Measurements from ENCODE around the gene SSBP2. TPM values are rescaled to one million over a fixed set of nuclear protein-coding genes. Genes with fewer than 3 reads are reported as not detected.

The SSBP2 gene
- total RNA-seq, 2 experiments from 2014 or later = 11.7 to 12.9 TPM

DNA sequence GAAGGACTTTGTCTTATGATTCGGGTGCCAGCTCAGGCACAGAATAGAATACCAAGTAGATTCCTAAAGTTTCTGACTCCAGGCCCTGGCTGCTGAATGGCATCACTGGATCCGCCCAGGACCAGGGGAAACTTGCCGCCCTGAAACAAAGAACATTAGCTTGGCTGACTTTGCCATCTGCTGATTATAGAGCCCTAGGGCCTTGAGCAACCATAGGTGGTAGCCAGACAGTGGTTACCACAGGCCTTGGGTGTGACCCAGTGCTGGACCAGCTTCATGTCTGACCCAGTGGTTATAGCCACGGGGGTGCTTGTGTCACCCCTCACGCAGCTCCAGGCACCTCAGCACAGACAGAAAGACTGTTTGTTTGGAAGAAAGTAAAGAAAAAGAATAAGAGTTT, 62.7 kb downstream of the SSBP2 start:
- H3K27me3 Mint-ChIP-seq = no peaks in the 10 kb centered on the region
- POLR2A ChIA-PET = no interaction called here
- H3K9me3 Mint-ChIP-seq = peaks cover 33% of the 10 kb centered on the region
- CTCF ChIA-PET = no interaction called here
- H3K36me3 Mint-ChIP-seq (ENCODE audit: low read depth) = peaks cover 41% of the 10 kb centered on the region
- ATAC-seq (no peak), DNase-seq (no peak)
- H3K27ac Mint-ChIP-seq = no peak overlapping the region
- H3K4me1 Mint-ChIP-seq (ENCODE audit: low read depth) = peaks cover 9% of the 10 kb centered on the region
- H3K4me3 Mint-ChIP-seq = no peak overlapping the region
- intact Hi-C loops (cut with micrococcal nuclease) = no loop called here
- TF ChIP-seq, protein P1, sequence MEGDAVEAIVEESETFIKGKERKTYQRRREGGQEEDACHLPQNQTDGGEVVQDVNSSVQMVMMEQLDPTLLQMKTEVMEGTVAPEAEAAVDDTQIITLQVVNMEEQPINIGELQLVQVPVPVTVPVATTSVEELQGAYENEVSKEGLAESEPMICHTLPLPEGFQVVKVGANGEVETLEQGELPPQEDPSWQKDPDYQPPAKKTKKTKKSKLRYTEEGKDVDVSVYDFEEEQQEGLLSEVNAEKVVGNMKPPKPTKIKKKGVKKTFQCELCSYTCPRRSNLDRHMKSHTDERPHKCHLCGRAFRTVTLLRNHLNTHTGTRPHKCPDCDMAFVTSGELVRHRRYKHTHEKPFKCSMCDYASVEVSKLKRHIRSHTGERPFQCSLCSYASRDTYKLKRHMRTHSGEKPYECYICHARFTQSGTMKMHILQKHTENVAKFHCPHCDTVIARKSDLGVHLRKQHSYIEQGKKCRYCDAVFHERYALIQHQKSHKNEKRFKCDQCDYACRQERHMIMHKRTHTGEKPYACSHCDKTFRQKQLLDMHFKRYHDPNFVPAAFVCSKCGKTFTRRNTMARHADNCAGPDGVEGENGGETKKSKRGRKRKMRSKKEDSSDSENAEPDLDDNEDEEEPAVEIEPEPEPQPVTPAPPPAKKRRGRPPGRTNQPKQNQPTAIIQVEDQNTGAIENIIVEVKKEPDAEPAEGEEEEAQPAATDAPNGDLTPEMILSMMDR (IDR thresholded peaks at IDR 0.05) = no peak

DNA sequence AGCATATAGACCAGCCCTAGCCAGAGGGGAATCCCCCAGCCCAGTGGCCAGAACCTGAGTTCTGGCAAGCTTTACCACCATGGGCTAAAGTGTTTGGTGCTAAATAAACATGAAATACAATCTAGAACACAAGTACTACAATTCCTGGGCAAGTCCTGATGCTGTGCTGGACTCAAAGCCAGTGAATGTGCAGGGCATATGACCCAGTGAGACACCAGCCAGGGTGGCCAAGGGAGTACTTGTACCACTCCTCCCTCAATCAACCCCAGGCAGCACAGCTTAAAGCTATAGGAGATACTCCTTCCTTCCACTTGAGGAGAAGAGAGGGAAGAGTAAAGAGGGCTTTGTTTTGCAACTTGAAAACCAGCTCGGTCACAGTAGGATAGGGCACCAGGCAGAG, 63.6 kb downstream of the SSBP2 start:
- ATAC-seq (no peak), DNase-seq (no peak)
- peaks cover 28% of the 10 kb centered on the region for H3K9me3 Mint-ChIP-seq
- H3K27me3 Mint-ChIP-seq = no peaks in the 10 kb centered on the region
- no peak overlapping the region for H3K27ac Mint-ChIP-seq
- no peak overlapping the region for H3K4me3 Mint-ChIP-seq
- peaks cover 9% of the 10 kb centered on the region for H3K4me1 Mint-ChIP-seq (ENCODE audit: low read depth)
- TF ChIP-seq, protein P1 (IDR thresholded peaks at IDR 0.05) = no peak
- CTCF ChIA-PET = no interaction called here
- POLR2A ChIA-PET = no interaction called here
- intact Hi-C loops (cut with micrococcal nuclease) = no loop called here
- H3K36me3 Mint-ChIP-seq (ENCODE audit: low read depth) = peaks cover 37% of the 10 kb centered on the region

DNA sequence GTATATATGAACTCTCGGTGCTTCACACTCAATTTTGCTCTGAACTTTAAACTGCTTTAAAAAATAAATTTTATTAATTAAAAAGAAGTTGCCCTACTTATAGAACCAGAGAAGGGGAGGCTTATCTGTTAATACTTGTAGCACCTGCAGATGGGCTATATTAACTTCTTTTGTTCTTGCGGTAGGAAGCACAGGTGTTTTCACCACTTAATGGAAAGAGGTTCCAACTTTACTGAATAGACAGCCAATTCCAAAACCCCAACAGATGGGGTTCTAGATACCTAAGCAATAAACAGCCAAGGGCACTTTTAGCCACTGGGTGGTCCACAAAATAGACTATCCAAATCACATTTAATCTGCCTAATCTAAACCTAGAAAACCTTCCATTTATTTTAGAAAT, 65.4 kb downstream of the SSBP2 start:
- intact Hi-C loops (cut with micrococcal nuclease) = no loop called here

DNA sequence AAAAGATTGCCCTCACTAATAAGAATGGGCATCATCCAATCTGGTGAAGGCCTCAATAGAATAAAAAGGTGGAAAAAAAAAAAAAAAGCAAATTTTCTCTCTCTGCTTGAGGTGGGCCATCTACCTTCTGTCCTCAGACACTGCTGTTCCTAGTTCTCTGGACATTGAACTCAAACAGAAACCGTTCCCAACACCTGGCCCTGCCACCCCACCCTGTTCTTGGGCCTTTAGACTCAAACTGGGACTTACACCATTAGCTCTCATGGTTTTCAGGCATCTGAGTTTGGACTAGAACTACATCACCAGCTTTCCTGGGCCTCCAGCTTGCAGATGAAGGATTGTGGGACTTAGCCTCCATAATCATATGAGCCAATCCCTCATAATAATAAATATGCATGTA, 71.0 kb downstream of the SSBP2 start:
- no peaks in the 10 kb centered on the region for H3K27me3 Mint-ChIP-seq
- H3K4me1 Mint-ChIP-seq (ENCODE audit: low read depth) = peaks cover 5% of the 10 kb centered on the region
- TF ChIP-seq, protein P1 (IDR thresholded peaks at IDR 0.05) = no peak
- H3K36me3 Mint-ChIP-seq (ENCODE audit: low read depth) = peaks cover 13% of the 10 kb centered on the region
- no peak overlapping the region for H3K27ac Mint-ChIP-seq
- intact Hi-C loops (cut with micrococcal nuclease) = no loop called here
- POLR2A ChIA-PET = no interaction called here
- H3K9me3 Mint-ChIP-seq = peaks cover 9% of the 10 kb centered on the region
- no peak overlapping the region for H3K4me3 Mint-ChIP-seq
- no peak for DNase-seq
- ATAC-seq = no peak
- CTCF ChIA-PET = no interaction called here

More for the DNA sequence above, 65.4 kb downstream of the SSBP2 start:
- Mint-ChIP-seq H3K36me3 (ENCODE audit: low read depth) (peaks cover 24% of the 10 kb centered on the region), H3K27ac (no peak overlapping the region), H3K4me1 (ENCODE audit: low read depth) (peaks cover 12% of the 10 kb centered on the region), H3K27me3 (no peaks in the 10 kb centered on the region), H3K4me3 (no peak overlapping the region), H3K9me3 (peaks cover 19% of the 10 kb centered on the region)
- CTCF ChIA-PET = no interaction called here
- ATAC-seq (no peak), DNase-seq (no peak)
- TF ChIP-seq, protein P1 (IDR thresholded peaks at IDR 0.05) = no peak
- POLR2A ChIA-PET = no interaction called here

DNA sequence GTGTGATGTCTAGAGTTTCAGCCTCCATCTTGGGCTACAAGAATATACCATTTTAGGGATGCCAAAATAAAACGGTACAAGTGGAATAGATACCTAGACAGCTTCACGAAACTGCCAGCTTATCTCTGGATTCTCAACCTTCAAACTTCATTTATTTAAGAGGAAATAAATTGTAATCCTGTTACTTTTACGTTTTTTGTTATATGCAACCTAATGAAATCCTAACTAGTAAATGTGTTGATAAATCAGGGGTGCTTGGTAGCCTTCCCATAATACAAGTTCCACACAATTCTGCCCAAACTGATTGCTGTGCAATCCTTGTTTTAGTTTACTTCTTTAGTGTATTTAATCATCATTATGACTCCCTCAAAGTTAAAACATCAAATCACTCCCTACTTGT, 75.5 kb downstream of the SSBP2 start:
- POLR2A ChIA-PET = no interaction called here
- CTCF ChIA-PET = no interaction called here
- Mint-ChIP-seq H3K4me3 (no peak overlapping the region), H3K9me3 (peaks cover 3% of the 10 kb centered on the region), H3K36me3 (ENCODE audit: low read depth) (peaks cover 7% of the 10 kb centered on the region), H3K4me1 (ENCODE audit: low read depth) (no peaks in the 10 kb centered on the region), H3K27ac (no peak overlapping the region), H3K27me3 (no peaks in the 10 kb centered on the region)
- intact Hi-C loops (cut with micrococcal nuclease) = no loop called here
- TF ChIP-seq, protein P1 (IDR thresholded peaks at IDR 0.05) = no peak
- no peak for DNase-seq
- ATAC-seq = no peak
